HuH-7 (cell line): ENCODE data around the gene PDS5A.
"Not testable (repeated sequence)": the region's sequence is repeated elsewhere in the genome, so short reads cannot be mapped to it uniquely, and the experiment has no call there.

Experiments
- DNase-seq: peaks from one replicate; pipeline ENCODE4 v3.0.0; 2011; ENCODE audit warnings: low spot score

PDS5A gene

DNA sequence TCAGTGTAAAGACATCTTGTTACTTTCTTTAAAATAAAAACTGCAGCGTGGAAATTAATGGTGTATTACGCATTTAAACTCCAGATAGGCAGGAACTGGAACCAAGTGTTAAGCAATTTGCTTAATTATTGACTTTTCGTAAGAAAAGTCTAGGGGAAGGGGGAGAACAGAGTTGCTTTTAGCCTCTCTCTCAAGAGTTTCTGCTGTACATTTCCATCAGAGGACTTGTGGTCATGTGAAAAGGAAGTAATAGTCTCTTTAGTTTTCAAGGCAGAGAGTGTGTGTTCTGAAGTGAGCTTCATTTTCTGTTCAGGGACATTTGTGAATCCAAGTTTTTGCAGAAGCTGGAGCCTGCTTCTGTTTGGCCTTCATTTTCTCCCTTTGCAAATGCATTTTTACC lies 152.6 kb downstream of the PDS5A start:
- DNase-seq: no peak

GRCh38 chr4:39823191-39823590 lies 154.5 kb downstream of the PDS5A start:
- no peak for DNase-seq

DNA sequence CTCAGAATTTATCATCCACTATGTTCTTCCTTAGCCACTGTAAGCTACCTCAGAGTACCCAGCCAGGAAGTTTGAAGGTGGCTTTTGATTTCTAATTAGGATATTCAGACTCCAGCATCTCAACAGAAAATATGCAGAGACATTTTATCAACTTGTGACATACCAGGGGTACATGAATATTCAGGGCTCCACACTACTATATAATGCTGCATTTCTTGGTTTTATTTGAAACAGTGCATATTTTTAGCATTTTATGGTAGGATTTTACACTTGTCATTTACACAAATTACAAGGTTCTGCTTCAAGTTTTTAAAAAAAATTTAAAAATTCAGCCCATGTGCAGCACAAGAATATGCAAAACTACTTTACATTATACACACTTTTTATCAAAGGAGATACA lies 155.0 kb downstream of the PDS5A start:
- DNase-seq: no peak

- no peak for DNase-seq
Observed at GRCh38 chr4:39821951-39822350, 155.8 kb downstream of the PDS5A start.

- no peak for DNase-seq
Observed at GRCh38 chr4:39820186-39820585, 157.5 kb downstream of the PDS5A start.

DNA sequence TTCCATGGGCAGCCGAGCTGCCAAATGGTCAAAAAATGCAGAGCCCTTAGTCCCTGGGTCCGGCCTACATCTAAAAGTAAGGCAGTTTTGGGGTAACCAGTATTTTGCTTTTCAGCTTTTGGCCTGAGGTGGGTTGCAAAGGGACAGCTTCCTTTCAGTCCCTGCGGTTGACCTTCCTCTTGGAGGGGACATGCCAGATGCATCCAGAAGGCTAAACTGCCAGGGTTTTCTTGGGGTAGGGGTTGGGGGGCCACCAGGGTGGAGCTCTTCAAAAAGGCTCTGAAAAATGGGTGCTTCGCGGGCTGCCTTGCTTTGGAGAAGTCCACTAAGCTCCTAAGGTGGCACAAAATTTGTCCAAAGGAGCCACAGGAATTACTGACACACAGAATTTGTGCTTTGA lies 159.1 kb downstream of the PDS5A start:
- DNase-seq: no peak

DNA sequence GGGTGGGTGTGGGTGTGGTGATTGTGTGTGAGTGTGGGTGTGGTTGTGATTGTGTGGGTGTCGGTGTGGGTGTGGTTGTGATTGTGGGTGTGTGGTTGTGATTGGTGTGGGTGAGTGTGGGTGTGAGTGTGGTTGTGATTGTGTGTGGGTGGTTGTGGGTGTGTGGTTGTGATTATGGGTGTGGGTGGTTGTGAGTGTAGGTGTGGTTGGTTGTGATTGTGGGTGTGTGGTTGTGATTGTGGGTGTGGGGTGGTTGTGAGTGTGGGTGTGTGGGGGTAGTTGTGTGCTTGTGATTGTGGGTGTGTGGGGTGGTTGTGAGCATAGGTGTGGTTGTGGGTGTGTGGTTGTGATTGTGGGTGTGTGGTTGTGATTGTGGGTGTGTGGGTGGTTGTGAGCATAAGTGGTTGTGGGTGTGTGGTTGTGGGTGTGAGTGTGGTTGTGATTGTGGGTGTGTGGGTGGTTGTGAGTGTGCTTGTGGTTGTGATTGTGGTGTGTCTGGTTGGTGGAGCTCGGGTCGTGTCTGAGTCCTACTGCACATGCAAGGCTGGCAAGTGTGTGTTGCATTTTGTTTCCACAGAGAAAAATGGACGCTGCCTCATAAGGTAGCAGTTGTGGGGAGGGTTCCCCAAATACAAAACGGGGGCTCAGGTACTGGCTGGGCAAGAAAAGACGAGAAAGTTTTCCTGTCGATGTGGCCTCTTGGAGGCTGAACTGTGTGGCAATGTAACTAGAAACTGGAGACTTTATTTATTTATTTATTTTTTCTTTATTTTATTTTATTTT lies 163.1 kb downstream of the PDS5A start:
- DNase-seq: no peak

DNA sequence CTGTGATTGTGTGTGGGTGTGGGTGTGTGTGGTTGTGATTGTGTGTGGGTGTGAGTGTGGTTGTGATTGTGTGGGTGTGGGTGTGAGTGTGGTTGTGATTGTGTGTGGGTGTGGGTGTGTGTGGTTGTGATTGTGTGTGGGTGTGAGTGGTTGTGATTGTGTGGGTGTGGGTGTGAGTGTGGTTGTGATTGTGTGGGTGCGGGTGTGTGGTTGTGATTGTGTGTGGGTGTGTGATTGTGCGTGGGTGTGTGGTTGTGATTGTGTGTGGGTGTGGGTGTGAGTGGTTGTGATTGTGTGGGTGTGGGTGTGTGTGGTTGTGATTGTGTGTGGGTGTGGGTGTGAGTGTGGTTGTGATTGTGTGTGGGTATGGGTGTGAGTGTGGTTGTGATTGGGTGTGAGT lies 163.9 kb downstream of the PDS5A start:
- DNase-seq: not testable (repeated sequence)

- DNase-seq: not testable (repeated sequence)
Observed at GRCh38 chr4:39813033-39813432, 164.7 kb downstream of the PDS5A start.

- no peak for DNase-seq
Observed at GRCh38 chr4:39812500-39812899, 165.2 kb downstream of the PDS5A start.

GRCh38 chr4:39808231-39808749 lies 169.4 kb downstream of the PDS5A start:
- DNase-seq: no peak

- no peak for DNase-seq
Observed at GRCh38 chr4:39802005-39802404, 175.7 kb downstream of the PDS5A start.

GRCh38 chr4:39792976-39793375 lies 184.7 kb downstream of the PDS5A start:
- not testable (repeated sequence) for DNase-seq

- no peak for DNase-seq
Observed at GRCh38 chr4:39792529-39792928, 185.2 kb downstream of the PDS5A start.

GRCh38 chr4:39792128-39792527 lies 185.6 kb downstream of the PDS5A start:
- no peak for DNase-seq

GRCh38 chr4:39786838-39787237 lies 190.9 kb downstream of the PDS5A start:
- DNase-seq: no peak

GRCh38 chr4:39785083-39785482 lies 192.6 kb downstream of the PDS5A start:
- DNase-seq: no peak

DNA sequence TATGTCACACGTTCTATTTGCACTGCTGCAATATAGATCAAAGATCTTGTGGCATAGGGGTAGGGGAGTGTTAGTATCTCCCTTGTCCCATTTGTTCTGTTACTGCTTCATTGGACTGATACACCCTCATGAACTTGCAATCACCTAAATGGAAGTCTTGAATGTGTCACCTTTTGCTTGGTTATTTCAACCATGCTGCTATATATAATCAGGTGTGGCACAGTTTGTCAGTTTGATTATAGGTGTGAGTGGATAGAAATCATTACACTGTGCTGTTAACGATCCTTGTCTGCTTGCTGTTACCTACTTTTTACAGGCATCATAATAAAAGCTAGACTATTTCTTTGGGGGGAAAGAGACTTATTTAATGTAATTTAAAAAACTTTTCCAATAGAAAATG lies 195.7 kb downstream of the PDS5A start:
- DNase-seq: not testable (repeated sequence)
